Right lobe of liver (tissue), 6 donors: ENCODE results near the gene WTAP. TPM values are rescaled to one million over a fixed set of nuclear protein-coding genes. Genes with fewer than 3 reads are reported as not detected.

Source experiments
- ATAC-seq, 4 donors: fragments of 200-7000 bp; cut with Tn5 transposase; one replicate each; pipeline ENCODE4 v1.9.1; 2020; ENCODE audit warnings: mild to moderate bottlenecking in 4 of 4, moderate library complexity in 4 of 4
- DNase-seq, 3 donors: peaks; one replicate each; pipeline ENCODE4 v3.0.0-alpha.2; 2020
- H3K27ac ChIP-seq, 3 donors: fragments of 200-600 bp; one replicate each; pipeline ENCODE4 v1.8.0; 2022
- H3K27me3 ChIP-seq, 2 donors: fragments of 200-600 bp; one replicate each; pipeline ENCODE4 v1.8.0; 2022
- H3K36me3 ChIP-seq, 4 donors: fragments of 200-600 bp; sonication (generic) in 1 of 4; one replicate each; pipeline versions ENCODE4 v1.5.1 to v1.8.0; 2017 to 2022; ENCODE audit warnings: control low read depth in 1 of 4
- H3K4me1 ChIP-seq, 4 donors: fragments of 200-600 bp; sonication (generic) in 1 of 4; one replicate each; pipeline versions ENCODE4 v1.5.1 to v1.8.0; 2017 to 2022; ENCODE audit warnings: control low read depth in 1 of 4
- H3K4me3 ChIP-seq, 3 donors: fragments of 200-600 bp; one replicate each; pipeline ENCODE4 v1.8.0; 2022
- H3K9me3 ChIP-seq, 4 donors: fragments of 200-600 bp; sonication (generic) in 1 of 4; one replicate each; pipeline versions ENCODE4 v1.5.1 to v1.8.0; 2017 to 2022; ENCODE audit warnings: control low read depth in 1 of 4
- POLR2A ChIP-seq: fragments of 450-650 bp; IDR thresholded peaks from one replicate; pipeline ENCODE4 v1.6.1; 2017; ENCODE audit warnings: antibody characterized with exemption, mild to moderate bottlenecking
- WGBS: methylation state at CpG from one replicate; pipeline ENCODE4 v1.1.6; 2018; ENCODE audit warnings: low coverage, low lambda C conversion rate; ENCODE audit not compliant: insufficient coverage; ENCODE audit errors: missing lambda C conversion rate; 5-methylcytosine and 5-hydroxymethylcytosine counted together
- intact Hi-C, 2 donors: fragments of 100-400 bp; cut with DNase I; formaldehyde crosslinking; loops; one replicate each; pipeline versions ENCODE4 v1.11.2 to v1.14.1; 2022
- total RNA-seq, 6 experiments: library from RNA; depleted of rRNA in 2 of 6; stranded (reverse); fragments of >200 nt in 2 of 6; fragmentation: NEBNext Ultra II Directional in 3 of 6; extraction: Animal tissue kit (Norgen Biotek cat#: 25700) in 3 of 6; gene quantifications; one replicate each; pipeline versions ENCODE4 v1.1.0 to v1.2.4, GENCODE V29; 2016 to 2023
- TF ChIP-seq, protein P1 (sequence below), 4 donors: fragments of 200-600 bp in 3 of 4; fragments of 450-650 bp in 1 of 4; IDR thresholded peaks; one replicate each; pipeline versions ENCODE4 v1.5.1 to v1.8.0; 2016 to 2022; ENCODE audit warnings: antibody characterized with exemption in 4 of 4, mild to moderate bottlenecking in 2 of 4
- donor health status: DM: no; HTN: yes; CAD: no.
- donor health status: DM: no; HTN: no; CAD: no.
- donor health status: DM: no; HTN: no; CAD: no.
- donor health status: DM: no; HTN: yes; CAD: no.
- donor health status: DM: no; HTN: yes; CAD: no.

WTAP gene
- total RNA-seq, 6 experiments from 2014 or later, result 21.1 to 64.3 (median 37.6) TPM

GRCh38 chr6:159769470-159769869 lies 42.2 kb downstream of the WTAP start:
- Histone ChIP-seq H3K9me3 (no peaks in the 10 kb centered on the region), H3K27me3 (no peaks in the 10 kb centered on the region), H3K4me1 (peaks cover 0 to 5% (median under 1%) of the 10 kb centered on the region in 4 donors), H3K27ac (no peak overlapping the region), H3K4me3 (no peak overlapping the region), H3K36me3 (peaks cover 3 to 51% (median 17%) of the 10 kb centered on the region in 4 donors)
- no peak for DNase-seq
- TF ChIP-seq, protein P1, sequence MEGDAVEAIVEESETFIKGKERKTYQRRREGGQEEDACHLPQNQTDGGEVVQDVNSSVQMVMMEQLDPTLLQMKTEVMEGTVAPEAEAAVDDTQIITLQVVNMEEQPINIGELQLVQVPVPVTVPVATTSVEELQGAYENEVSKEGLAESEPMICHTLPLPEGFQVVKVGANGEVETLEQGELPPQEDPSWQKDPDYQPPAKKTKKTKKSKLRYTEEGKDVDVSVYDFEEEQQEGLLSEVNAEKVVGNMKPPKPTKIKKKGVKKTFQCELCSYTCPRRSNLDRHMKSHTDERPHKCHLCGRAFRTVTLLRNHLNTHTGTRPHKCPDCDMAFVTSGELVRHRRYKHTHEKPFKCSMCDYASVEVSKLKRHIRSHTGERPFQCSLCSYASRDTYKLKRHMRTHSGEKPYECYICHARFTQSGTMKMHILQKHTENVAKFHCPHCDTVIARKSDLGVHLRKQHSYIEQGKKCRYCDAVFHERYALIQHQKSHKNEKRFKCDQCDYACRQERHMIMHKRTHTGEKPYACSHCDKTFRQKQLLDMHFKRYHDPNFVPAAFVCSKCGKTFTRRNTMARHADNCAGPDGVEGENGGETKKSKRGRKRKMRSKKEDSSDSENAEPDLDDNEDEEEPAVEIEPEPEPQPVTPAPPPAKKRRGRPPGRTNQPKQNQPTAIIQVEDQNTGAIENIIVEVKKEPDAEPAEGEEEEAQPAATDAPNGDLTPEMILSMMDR (IDR thresholded peaks at IDR 0.05), result no peak
- no peak for TF ChIP-seq POLR2A
- ATAC-seq, result no peak
- intact Hi-C loops, result no loop called here

GRCh38 chr6:159772196-159772595 lies 44.9 kb downstream of the WTAP start:
- Histone ChIP-seq H3K9me3 (no peaks in the 10 kb centered on the region), H3K27me3 (no peaks in the 10 kb centered on the region), H3K4me3 (no peak overlapping the region), H3K36me3 (peaks cover 0 to 61% (median 13%) of the 10 kb centered on the region in 4 donors), H3K27ac (no peak overlapping the region), H3K4me1 (no peaks in the 10 kb centered on the region)
- WGBS, result 24% methylated on average over 1 of the region's 1 CpG
- intact Hi-C loops, result no loop called here
- DNase-seq (no peak), ATAC-seq (no peak)
- no peak for TF ChIP-seq POLR2A
- TF ChIP-seq, protein P1 (IDR thresholded peaks at IDR 0.05), result no peak

DNA sequence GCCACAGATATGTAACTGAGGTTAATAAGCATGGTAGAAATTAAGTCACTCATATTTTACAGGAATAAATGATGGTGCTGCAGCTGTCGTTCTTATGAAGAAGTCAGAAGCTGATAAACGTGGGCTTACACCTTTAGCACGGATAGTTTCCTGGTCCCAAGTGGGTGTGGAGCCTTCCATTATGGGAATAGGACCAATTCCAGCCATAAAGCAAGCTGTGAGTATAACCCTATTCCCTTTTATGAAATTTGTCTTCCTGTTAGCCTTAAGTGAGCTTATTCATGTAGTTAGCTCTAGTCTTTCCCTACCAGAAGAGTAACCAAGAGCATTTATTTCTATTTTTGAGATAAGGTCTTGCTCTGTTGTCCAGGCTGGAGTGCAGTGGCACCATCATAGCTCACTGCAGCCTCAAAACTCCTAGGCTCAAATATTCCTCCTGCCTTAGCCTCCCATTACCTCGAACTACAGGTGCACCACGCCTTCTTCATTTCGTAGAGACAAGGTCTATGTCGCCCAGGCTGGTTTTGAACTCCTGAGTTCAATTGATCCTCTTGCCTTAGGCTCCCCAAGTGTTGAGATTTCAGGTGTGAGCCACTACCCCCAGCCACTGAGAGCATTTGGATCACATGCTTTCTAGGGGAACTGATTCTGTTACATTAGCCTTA lies 50.1 kb downstream of the WTAP start:
- intact Hi-C loops, result no loop called here
- H3K27me3 ChIP-seq, result no peaks in the 10 kb centered on the region
- no peak overlapping the region for H3K4me3 ChIP-seq
- WGBS, result 76% methylated on average over 4 of the region's 7 CpGs
- H3K36me3 ChIP-seq, result peaks cover 12 to 81% (median 28%) of the 10 kb centered on the region in 4 donors
- no peaks in the 10 kb centered on the region for H3K9me3 ChIP-seq
- TF ChIP-seq, protein P1 (IDR thresholded peaks at IDR 0.05), result no peak
- no peak for TF ChIP-seq POLR2A
- H3K4me1 ChIP-seq, result peaks cover 0 to 11% (median 0%) of the 10 kb centered on the region in 4 donors
- DNase-seq (no peak), ATAC-seq (no peak)
- no peak overlapping the region for H3K27ac ChIP-seq

DNA sequence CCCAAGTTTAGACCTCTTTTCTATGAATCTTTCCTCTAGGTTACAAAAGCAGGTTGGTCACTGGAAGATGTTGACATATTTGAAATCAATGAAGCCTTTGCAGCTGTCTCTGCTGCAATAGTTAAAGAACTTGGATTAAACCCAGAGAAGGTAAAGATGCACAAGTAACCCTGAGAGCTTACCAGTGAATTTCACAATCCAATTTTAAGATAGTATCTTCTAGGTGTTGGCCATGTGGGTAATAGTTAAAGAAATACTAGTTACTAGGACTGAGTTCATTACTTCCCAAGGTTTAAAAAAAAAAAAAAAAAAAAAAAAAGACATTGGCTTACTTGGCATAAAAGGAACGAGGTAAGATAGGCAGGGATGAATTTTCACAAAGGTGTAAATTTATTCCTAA lies 50.8 kb downstream of the WTAP start:
- ATAC-seq (no peak), DNase-seq (no peak)
- WGBS, result 46% methylated on average over 1 of the region's 1 CpG
- H3K9me3 ChIP-seq, result no peaks in the 10 kb centered on the region
- H3K4me3 ChIP-seq, result no peak overlapping the region
- peaks cover 12 to 84% (median 33%) of the 10 kb centered on the region in 4 donors for H3K36me3 ChIP-seq
- H3K27me3 ChIP-seq, result no peaks in the 10 kb centered on the region
- no peak for TF ChIP-seq POLR2A
- TF ChIP-seq, protein P1 (IDR thresholded peaks at IDR 0.05), result no peak
- intact Hi-C loops, result no loop called here
- no peak overlapping the region for H3K27ac ChIP-seq
- H3K4me1 ChIP-seq, result peaks cover 0 to 11% (median 0%) of the 10 kb centered on the region in 4 donors
